ENCODE measurements around the gene TBC1D25. TPM values are rescaled to one million over a fixed set of nuclear protein-coding genes. Genes with fewer than 3 reads are reported as not detected.

TBC1D25 gene
- total RNA-seq, 2 experiments from 2014 or later = 26.7 to 30.5 TPM

DNA sequence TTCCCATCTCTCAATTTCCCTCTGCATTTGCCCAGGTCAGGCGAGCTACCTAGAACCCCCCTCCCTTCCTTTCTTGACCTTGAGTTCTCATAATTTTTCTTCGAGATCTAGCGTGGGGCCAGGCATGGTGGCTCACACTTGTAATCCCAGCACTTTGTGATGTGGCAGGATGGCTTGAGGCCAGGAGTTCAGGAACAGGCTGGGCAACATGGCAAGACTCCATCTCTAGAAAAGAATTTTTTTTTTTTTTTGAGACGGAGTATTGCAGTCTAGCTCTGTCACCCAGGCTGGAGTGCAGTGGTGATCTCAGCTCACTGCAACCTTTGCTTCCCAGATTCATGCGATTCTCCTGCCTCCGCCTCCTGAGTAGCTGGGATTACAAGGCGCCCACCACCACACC lies 35.3 kb upstream of the TBC1D25 start:
- H3K27ac Mint-ChIP-seq = no peak overlapping the region
- Histone ChIP-seq H3K27ac (ENCODE audit: low read depth in 1 of 2, low read length in 2 of 2) (no peak overlapping the region), H3K9me3 (ENCODE audit: control insufficient read depth in 1 of 2, insufficient read depth in 1 of 2, low read length in 2 of 2) (no peaks in the 10 kb centered on the region), H3K4me3 (ENCODE audit: low read length) (no peak overlapping the region), H3K36me3 (ENCODE audit: insufficient read depth, low read length) (no peaks in the 10 kb centered on the region), H3K27me3 (ENCODE audit: control insufficient read depth in 1 of 2, insufficient read depth in 2 of 2, low read length in 2 of 2) (no peaks in the 10 kb centered on the region), H3K4me1 (ENCODE audit: insufficient read depth, low read length) (peaks cover 8% of the 10 kb centered on the region)
- H3K9me3 Mint-ChIP-seq = no peaks in the 10 kb centered on the region
- H3K27me3 Mint-ChIP-seq = no peaks in the 10 kb centered on the region
- H3K36me3 Mint-ChIP-seq (ENCODE audit: low read depth) = no peaks in the 10 kb centered on the region
- ATAC-seq (ENCODE audit: poor library complexity) (no peak), DNase-seq (no peak)
- intact Hi-C loops (cut with DNase I, micrococcal nuclease) = no loop called here
- TF ChIP-seq, protein P1, sequence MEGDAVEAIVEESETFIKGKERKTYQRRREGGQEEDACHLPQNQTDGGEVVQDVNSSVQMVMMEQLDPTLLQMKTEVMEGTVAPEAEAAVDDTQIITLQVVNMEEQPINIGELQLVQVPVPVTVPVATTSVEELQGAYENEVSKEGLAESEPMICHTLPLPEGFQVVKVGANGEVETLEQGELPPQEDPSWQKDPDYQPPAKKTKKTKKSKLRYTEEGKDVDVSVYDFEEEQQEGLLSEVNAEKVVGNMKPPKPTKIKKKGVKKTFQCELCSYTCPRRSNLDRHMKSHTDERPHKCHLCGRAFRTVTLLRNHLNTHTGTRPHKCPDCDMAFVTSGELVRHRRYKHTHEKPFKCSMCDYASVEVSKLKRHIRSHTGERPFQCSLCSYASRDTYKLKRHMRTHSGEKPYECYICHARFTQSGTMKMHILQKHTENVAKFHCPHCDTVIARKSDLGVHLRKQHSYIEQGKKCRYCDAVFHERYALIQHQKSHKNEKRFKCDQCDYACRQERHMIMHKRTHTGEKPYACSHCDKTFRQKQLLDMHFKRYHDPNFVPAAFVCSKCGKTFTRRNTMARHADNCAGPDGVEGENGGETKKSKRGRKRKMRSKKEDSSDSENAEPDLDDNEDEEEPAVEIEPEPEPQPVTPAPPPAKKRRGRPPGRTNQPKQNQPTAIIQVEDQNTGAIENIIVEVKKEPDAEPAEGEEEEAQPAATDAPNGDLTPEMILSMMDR (IDR thresholded peaks at IDR 0.05) = no peak
- ChIA-PET CTCF (no interaction called here), POLR2A (no interaction called here)
- peaks cover 6% of the 10 kb centered on the region for H3K4me1 Mint-ChIP-seq (ENCODE audit: low read depth)
- H3K4me3 Mint-ChIP-seq = no peak overlapping the region

DNA sequence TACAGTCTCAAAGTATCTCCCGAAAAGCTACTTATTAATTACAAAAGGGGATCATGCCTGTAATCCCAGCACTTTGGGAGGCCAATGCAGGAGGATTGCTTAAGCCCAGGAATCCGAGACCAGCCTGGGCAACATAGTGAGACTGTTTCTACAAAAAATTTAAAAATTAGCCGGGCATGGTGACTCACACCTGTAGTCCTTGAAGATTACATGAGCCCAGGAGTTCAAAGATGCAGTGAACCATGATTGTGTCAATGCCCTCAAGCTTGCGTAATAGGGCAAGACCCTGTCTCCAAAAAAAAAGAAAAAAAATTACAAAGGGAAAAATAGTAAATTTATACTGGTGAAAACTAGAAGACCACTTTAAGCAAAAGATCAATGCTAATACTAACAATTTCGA lies 34.0 kb upstream of the TBC1D25 start:
- peaks cover 16% of the 10 kb centered on the region for H3K4me1 ChIP-seq (ENCODE audit: insufficient read depth, low read length)
- ChIA-PET POLR2A (no interaction called here), CTCF (no interaction called here)
- no peaks in the 10 kb centered on the region for H3K27me3 Mint-ChIP-seq
- H3K4me3 ChIP-seq (ENCODE audit: low read length) = no peak overlapping the region
- intact Hi-C loops (cut with DNase I, micrococcal nuclease) = no loop called here
- TF ChIP-seq, protein P1 (IDR thresholded peaks at IDR 0.05) = no peak
- no peak overlapping the region for H3K4me3 Mint-ChIP-seq
- H3K27me3 ChIP-seq (ENCODE audit: control insufficient read depth in 1 of 2, insufficient read depth in 2 of 2, low read length in 2 of 2) = no peaks in the 10 kb centered on the region
- H3K9me3 ChIP-seq (ENCODE audit: control insufficient read depth in 1 of 2, insufficient read depth in 1 of 2, low read length in 2 of 2) = no peaks in the 10 kb centered on the region
- no peaks in the 10 kb centered on the region for H3K9me3 Mint-ChIP-seq
- DNase-seq (no peak), ATAC-seq (ENCODE audit: poor library complexity) (no peak)
- H3K36me3 ChIP-seq (ENCODE audit: insufficient read depth, low read length) = no peaks in the 10 kb centered on the region
- H3K27ac ChIP-seq (ENCODE audit: low read depth in 1 of 2, low read length in 2 of 2) = no peak overlapping the region
- H3K27ac Mint-ChIP-seq = no peak overlapping the region
- H3K36me3 Mint-ChIP-seq (ENCODE audit: low read depth) = no peaks in the 10 kb centered on the region
- peaks cover 17% of the 10 kb centered on the region for H3K4me1 Mint-ChIP-seq (ENCODE audit: low read depth)

DNA sequence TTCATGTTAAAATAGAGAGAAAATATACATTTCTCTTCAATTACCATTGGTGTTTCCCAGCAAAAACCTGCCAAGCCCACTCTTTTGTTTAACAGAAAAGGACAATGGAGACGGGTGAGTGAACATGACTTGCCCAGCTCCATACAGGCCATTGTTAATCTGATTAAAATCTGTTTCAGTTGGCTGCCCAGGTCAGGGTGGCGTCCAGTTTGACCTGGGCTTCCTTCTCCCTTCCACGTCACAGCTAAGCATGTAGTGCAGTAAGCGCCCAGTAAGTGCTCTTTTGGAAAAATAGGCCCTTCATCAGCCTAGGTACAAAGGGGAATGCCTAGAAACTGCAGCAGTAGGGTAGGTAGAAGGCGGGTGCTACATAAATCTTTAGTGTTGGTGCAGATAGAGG lies 32.3 kb upstream of the TBC1D25 start:
- ATAC-seq (ENCODE audit: poor library complexity) (no peak), DNase-seq (no peak)
- Histone ChIP-seq H3K27me3 (ENCODE audit: control insufficient read depth in 1 of 2, insufficient read depth in 2 of 2, low read length in 2 of 2) (no peaks in the 10 kb centered on the region), H3K27ac (ENCODE audit: low read depth in 1 of 2, low read length in 2 of 2) (no peak overlapping the region), H3K4me1 (ENCODE audit: insufficient read depth, low read length) (peaks cover 19% of the 10 kb centered on the region), H3K4me3 (ENCODE audit: low read length) (no peak overlapping the region), H3K36me3 (ENCODE audit: insufficient read depth, low read length) (peaks cover 2% of the 10 kb centered on the region), H3K9me3 (ENCODE audit: control insufficient read depth in 1 of 2, insufficient read depth in 1 of 2, low read length in 2 of 2) (no peaks in the 10 kb centered on the region)
- peaks cover 26% of the 10 kb centered on the region for H3K4me1 Mint-ChIP-seq (ENCODE audit: low read depth)
- POLR2A ChIA-PET = interaction anchor here (0.6 to 3.2 kb wide), 3 partner anchors 32 to 451 kb away, joined by 3 to 20 read pairs (median 3); partner anchors contain the start of gene TBC1D25
- H3K27ac Mint-ChIP-seq = no peak overlapping the region
- TF ChIP-seq, protein P1 (IDR thresholded peaks at IDR 0.05) = no peak
- CTCF ChIA-PET = no interaction called here
- no peaks in the 10 kb centered on the region for H3K9me3 Mint-ChIP-seq
- H3K36me3 Mint-ChIP-seq (ENCODE audit: low read depth) = no peaks in the 10 kb centered on the region
- peak overlapping the region; percentile 69 for H3K4me3 Mint-ChIP-seq
- intact Hi-C loops (cut with DNase I, micrococcal nuclease) = no loop called here
- no peaks in the 10 kb centered on the region for H3K27me3 Mint-ChIP-seq

Measured in CD4-positive, alpha-beta T cell (primary cell).